GM12878 (cell line): ENCODE results near the gene LMCD1. TPM values are rescaled to one million over a fixed set of nuclear protein-coding genes. Genes with fewer than 3 reads are reported as not detected.

Experiments
- ATAC-seq: fragments of 200-7000 bp; cut with Tn5 transposase; 3 replicates; pipeline ENCODE4 v1.9.1; 2020; ENCODE audit warnings: mild to moderate bottlenecking, moderate library complexity
- BruUV-seq: library from RNA; stranded (reverse); fragments of 400-500 nt; replicated peaks from 2 replicates; lab custom pipeline; 2021; lab: Mats Ljungman, UMichigan
- CTCF ChIA-PET: fragments of 300-600 bp; sonication (Branson Sonifier 250); formaldehyde crosslinking; extraction: SDS; loops from one replicate; lab custom pipeline; 2021; ENCODE audit warnings: inconsistent platforms; lab: Yijun Ruan, JAX
- POLR2A ChIA-PET: fragments of 350-600 bp; formaldehyde crosslinking; extraction: SDS; loops from one replicate; lab custom pipeline; 2021; ENCODE audit warnings: inconsistent platforms; lab: Charles Lee
- RAD21 ChIA-PET: fragments of 300-600 bp; sonication (Branson Sonifier 250); formaldehyde crosslinking; loops from one replicate; lab custom pipeline; 2023; ENCODE audit warnings: antibody characterized with exemption; ENCODE audit not compliant: unreplicated experiment; lab: Charles Lee
- SMC1A ChIA-PET: fragments of 300-600 bp; sonication (Branson Sonifier 250); formaldehyde crosslinking; loops from one replicate; lab custom pipeline; 2023; ENCODE audit not compliant: unreplicated experiment, uncharacterized antibody; lab: Charles Lee
- DNase-seq: peaks from one replicate; pipeline ENCODE4 v3.0.0-alpha.2; 2011; ENCODE audit warnings: low read depth, low spot score
- FAIRE-seq: peaks from 3 replicates; lab custom pipeline; 2011; peaks lifted over from hg19 to GRCh38; lab: Jason Lieb, UNC
- H2AFZ ChIP-seq: 2 replicates; pipeline ENCODE4 v1.6.0; 2011; ENCODE audit warnings: low read depth, low read length, control low read depth; ENCODE audit not compliant: control insufficient read depth
- H3K27ac ChIP-seq: 2 replicates; pipeline ENCODE4 v1.5.1; 2011; ENCODE audit warnings: control low read depth; ENCODE audit not compliant: control insufficient read depth, insufficient read depth
- H3K27me3 ChIP-seq, 2 experiments: replicated peaks in 1 of 2; 2 replicates each; pipeline versions ENCODE4 v1.6.0 to v1.6.1; 2011; ENCODE audit warnings: low read length in 1 of 2; ENCODE audit not compliant: control insufficient read depth in 2 of 2, insufficient read depth in 2 of 2
- H3K36me3 ChIP-seq, 2 experiments: 2 replicates each; pipeline ENCODE4 v1.5.1; 2011; ENCODE audit warnings: low read length in 1 of 2; ENCODE audit not compliant: control insufficient read depth in 2 of 2, insufficient read depth in 2 of 2
- H3K4me1 ChIP-seq: 2 replicates; pipeline ENCODE4 v1.6.1; 2011; ENCODE audit warnings: mild to moderate bottlenecking, low read length, moderate library complexity, mixed read lengths; ENCODE audit not compliant: control insufficient read depth, insufficient read depth
- H3K4me2 ChIP-seq: 2 replicates; pipeline ENCODE4 v1.6.0; 2011; ENCODE audit warnings: control low read depth; ENCODE audit not compliant: control insufficient read depth, insufficient read depth
- H3K4me3 ChIP-seq: fragments of 200-600 bp; sonication (generic); 2 replicates; pipeline ENCODE4 v1.5.1; 2016
- H3K79me2 ChIP-seq: 2 replicates; pipeline ENCODE4 v1.6.0; 2011; ENCODE audit warnings: low read length; ENCODE audit not compliant: control insufficient read depth, insufficient read depth
- H3K9ac ChIP-seq: 2 replicates; pipeline ENCODE4 v1.8.0; 2011; ENCODE audit warnings: low read length, control low read depth, mixed read lengths; ENCODE audit not compliant: control insufficient read depth, insufficient read depth
- H3K9me3 ChIP-seq: replicated peaks from 3 replicates; pipeline ENCODE4 v1.5.1; 2011; ENCODE audit warnings: mild to moderate bottlenecking, low read length; ENCODE audit not compliant: control insufficient read depth, insufficient read depth
- H4K20me1 ChIP-seq: 2 replicates; pipeline ENCODE4 v1.6.0; 2011; ENCODE audit not compliant: control insufficient read depth, insufficient read depth
- BHLHE40 ChIP-seq, 2 experiments: fragments of 450-650 bp in 1 of 2; IDR thresholded peaks; 2 replicates each; pipeline ENCODE4 v1.6.1; 2011 to 2017; ENCODE audit warnings: low read depth in 2 of 2, borderline replicate concordance in 1 of 2, improper control_type of control experiment in 1 of 2, low read length in 1 of 2, mild to moderate bottlenecking in 1 of 2
- EED ChIP-seq: sonication (generic); IDR thresholded peaks from 2 replicates; pipeline ENCODE4 v1.6.1; 2016; ENCODE audit warnings: antibody characterized with exemption, low read depth
- NR2F1 ChIP-seq: fragments of 450-650 bp; conservative IDR thresholded peaks from 2 replicates; pipeline ENCODE4 v1.6.1; 2017; ENCODE audit warnings: mild to moderate bottlenecking
- PML ChIP-seq: IDR thresholded peaks from 2 replicates; pipeline ENCODE4 v1.6.1; 2012; ENCODE audit warnings: low read length, inconsistent platforms
- SREBF1 ChIP-seq: IDR thresholded peaks from 2 replicates; pipeline ENCODE4 v1.6.1; 2012; ENCODE audit warnings: mild to moderate bottlenecking, low read length
- TAF1 ChIP-seq: IDR thresholded peaks from 2 replicates; pipeline ENCODE4 v1.6.1; 2011; ENCODE audit warnings: mild to moderate bottlenecking, low read depth, low read length, borderline replicate concordance
- WGBS: methylation state at CpG from one replicate; pipeline ENCODE4 v1.1.6; 2016; ENCODE audit warnings: low lambda C conversion rate; ENCODE audit not compliant: insufficient replicate concordance, insufficient coverage; ENCODE audit errors: missing lambda C conversion rate; 5-methylcytosine and 5-hydroxymethylcytosine counted together
- in situ Hi-C: fragments of 300-500 bp; cut with MboI; formaldehyde crosslinking; loops from 9 replicates; pipeline ENCODE4 v1.14.3; 2018; ENCODE audit warnings: mixed read lengths
- intact Hi-C: fragments of 100-400 bp; cut with micrococcal nuclease; formaldehyde crosslinking; loops from one replicate; pipeline ENCODE4 v1.14.2; 2022; ENCODE audit not compliant: unreplicated experiment
- polyA plus RNA-seq, 11 experiments: library from polyadenylated mRNA; depleted of rRNA in 4 of 11; unstranded in 6 of 11; stranded (reverse) in 5 of 11; fragments of >200 nt; fragmentation: Nextera tagmentation in 4 of 11; fragmentation: Illumina TruSeq in 1 of 11; extraction: Ambion mirVana in 4 of 11; extraction: Trizol in 1 of 11; gene quantifications; 1 replicate in 1 of 11; 2 replicates in 10 of 11; pipeline versions ENCODE4 v1.2.1 to v1.2.3, GENCODE V29; 2011 to 2016; ENCODE audit warnings: inconsistent platforms in 2 of 11, missing spikeins in 2 of 11, low read depth in 1 of 11
- total RNA-seq, 4 experiments: library from RNA; depleted of rRNA in 3 of 4; stranded (reverse); fragments of >200 nt in 3 of 4; fragmentation: Illumina TruSeq in 1 of 4; extraction: Trizol in 1 of 4; gene quantifications; 2 replicates each; pipeline versions ENCODE4 v1.2.1 to v1.2.3, GENCODE V29; 2013 to 2021
- TF ChIP-seq, protein P1 (sequence below): fragments of 450-650 bp; formaldehyde crosslinking; IDR thresholded peaks from 2 replicates; pipeline ENCODE4 v1.5.0; 2022; ENCODE audit warnings: mild to moderate bottlenecking, missing genetic modification characterization
- TF ChIP-seq, protein P2 (sequence below): IDR thresholded peaks from 2 replicates; pipeline ENCODE4 v1.6.1; 2012; ENCODE audit warnings: improper control_type of control experiment, low read depth, low read length; ENCODE audit not compliant: insufficient replicate concordance

LMCD1 gene
- total and polyA plus RNA-seq, 10 of the 15 experiments (the other 5 are each of a cell fraction or from before 2014, with no cell fraction given): 0.27 to 6.4 (median 1.7) TPM

- TF ChIP-seq, protein P1, sequence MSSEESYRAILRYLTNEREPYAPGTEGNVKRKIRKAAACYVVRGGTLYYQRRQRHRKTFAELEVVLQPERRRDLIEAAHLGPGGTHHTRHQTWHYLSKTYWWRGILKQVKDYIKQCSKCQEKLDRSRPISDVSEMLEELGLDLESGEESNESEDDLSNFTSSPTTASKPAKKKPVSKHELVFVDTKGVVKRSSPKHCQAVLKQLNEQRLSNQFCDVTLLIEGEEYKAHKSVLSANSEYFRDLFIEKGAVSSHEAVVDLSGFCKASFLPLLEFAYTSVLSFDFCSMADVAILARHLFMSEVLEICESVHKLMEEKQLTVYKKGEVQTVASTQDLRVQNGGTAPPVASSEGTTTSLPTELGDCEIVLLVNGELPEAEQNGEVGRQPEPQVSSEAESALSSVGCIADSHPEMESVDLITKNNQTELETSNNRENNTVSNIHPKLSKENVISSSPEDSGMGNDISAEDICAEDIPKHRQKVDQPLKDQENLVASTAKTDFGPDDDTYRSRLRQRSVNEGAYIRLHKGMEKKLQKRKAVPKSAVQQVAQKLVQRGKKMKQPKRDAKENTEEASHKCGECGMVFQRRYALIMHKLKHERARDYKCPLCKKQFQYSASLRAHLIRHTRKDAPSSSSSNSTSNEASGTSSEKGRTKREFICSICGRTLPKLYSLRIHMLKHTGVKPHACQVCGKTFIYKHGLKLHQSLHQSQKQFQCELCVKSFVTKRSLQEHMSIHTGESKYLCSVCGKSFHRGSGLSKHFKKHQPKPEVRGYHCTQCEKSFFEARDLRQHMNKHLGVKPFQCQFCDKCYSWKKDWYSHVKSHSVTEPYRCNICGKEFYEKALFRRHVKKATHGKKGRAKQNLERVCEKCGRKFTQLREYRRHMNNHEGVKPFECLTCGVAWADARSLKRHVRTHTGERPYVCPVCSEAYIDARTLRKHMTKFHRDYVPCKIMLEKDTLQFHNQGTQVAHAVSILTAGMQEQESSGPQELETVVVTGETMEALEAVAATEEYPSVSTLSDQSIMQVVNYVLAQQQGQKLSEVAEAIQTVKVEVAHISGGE: no peak
- TF ChIP-seq TAF1: no peak
- TF ChIP-seq SREBF1: no peak
- TF ChIP-seq EED: no peak
- TF ChIP-seq PML: no peak
Measured at GRCh38 chr3:8500319-8500988, 1.2 kb upstream of the LMCD1 start (continued).

- Histone ChIP-seq H4K20me1 (no peaks in the 10 kb centered on the region), H3K4me3 (peak overlapping the region; percentile 51; the same call in 1 of the 2 replicates), H3K4me2 (peak overlapping the region; percentile 85), H3K4me1 (peaks cover 18% of the 10 kb centered on the region), H3K27me3 (peaks cover 0 to 2% of the 10 kb centered on the region in 2 experiments; a peak in 1 of 4 replicates), H2AFZ (peak overlapping the region; percentile 74), H3K27ac (no peak overlapping the region), H3K79me2 (no peaks in the 10 kb centered on the region), H3K36me3 (no peaks in the 10 kb centered on the region), H3K9ac (peak overlapping the region; percentile 40), H3K9me3 (no peaks in the 10 kb centered on the region)
- TF ChIP-seq SREBF1: no peak
- TF ChIP-seq, protein P1: no peak
- TF ChIP-seq NR2F1: no peak
- TF ChIP-seq, protein P2, sequence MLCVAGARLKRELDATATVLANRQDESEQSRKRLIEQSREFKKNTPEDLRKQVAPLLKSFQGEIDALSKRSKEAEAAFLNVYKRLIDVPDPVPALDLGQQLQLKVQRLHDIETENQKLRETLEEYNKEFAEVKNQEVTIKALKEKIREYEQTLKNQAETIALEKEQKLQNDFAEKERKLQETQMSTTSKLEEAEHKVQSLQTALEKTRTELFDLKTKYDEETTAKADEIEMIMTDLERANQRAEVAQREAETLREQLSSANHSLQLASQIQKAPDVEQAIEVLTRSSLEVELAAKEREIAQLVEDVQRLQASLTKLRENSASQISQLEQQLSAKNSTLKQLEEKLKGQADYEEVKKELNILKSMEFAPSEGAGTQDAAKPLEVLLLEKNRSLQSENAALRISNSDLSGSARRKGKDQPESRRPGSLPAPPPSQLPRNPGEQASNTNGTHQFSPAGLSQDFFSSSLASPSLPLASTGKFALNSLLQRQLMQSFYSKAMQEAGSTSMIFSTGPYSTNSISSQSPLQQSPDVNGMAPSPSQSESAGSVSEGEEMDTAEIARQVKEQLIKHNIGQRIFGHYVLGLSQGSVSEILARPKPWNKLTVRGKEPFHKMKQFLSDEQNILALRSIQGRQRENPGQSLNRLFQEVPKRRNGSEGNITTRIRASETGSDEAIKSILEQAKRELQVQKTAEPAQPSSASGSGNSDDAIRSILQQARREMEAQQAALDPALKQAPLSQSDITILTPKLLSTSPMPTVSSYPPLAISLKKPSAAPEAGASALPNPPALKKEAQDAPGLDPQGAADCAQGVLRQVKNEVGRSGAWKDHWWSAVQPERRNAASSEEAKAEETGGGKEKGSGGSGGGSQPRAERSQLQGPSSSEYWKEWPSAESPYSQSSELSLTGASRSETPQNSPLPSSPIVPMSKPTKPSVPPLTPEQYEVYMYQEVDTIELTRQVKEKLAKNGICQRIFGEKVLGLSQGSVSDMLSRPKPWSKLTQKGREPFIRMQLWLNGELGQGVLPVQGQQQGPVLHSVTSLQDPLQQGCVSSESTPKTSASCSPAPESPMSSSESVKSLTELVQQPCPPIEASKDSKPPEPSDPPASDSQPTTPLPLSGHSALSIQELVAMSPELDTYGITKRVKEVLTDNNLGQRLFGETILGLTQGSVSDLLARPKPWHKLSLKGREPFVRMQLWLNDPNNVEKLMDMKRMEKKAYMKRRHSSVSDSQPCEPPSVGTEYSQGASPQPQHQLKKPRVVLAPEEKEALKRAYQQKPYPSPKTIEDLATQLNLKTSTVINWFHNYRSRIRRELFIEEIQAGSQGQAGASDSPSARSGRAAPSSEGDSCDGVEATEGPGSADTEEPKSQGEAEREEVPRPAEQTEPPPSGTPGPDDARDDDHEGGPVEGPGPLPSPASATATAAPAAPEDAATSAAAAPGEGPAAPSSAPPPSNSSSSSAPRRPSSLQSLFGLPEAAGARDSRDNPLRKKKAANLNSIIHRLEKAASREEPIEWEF: no peak
- no peak for TF ChIP-seq BHLHE40 (IDR thresholded peaks at IDR 0.05; ENCODE audit: borderline replicate concordance in 1 of 2, low read depth in 2 of 2, low read length in 1 of 2)
- FAIRE-seq: no peak
- WGBS: 21% methylated on average over 6 of the region's 8 CpGs
- POLR2A ChIA-PET: interaction anchor here (1.1 kb wide), 2 partner anchors 27 to 79 kb away, joined by 3 read pairs; no protein-coding TSS in a partner anchor
- no peak for DNase-seq
- CTCF ChIA-PET: interaction anchor here (0.7 to 1.7 kb wide), 10 partner anchors 8 to 181 kb away, joined by 3 to 4 read pairs (median 3); no protein-coding TSS in a partner anchor
- BruUV-seq: no TSS peak
- in situ Hi-C loops: no loop called here
- RAD21 ChIA-PET: interaction anchor here (0.7 to 1.7 kb wide), 7 partner anchors 8 to 165 kb away, joined by 3 to 6 read pairs (median 4); no protein-coding TSS in a partner anchor
- intact Hi-C loops: loop anchor here (5.0 kb wide), 1 partner anchor 166 kb away; no protein-coding TSS in a partner anchor
- no peak for ATAC-seq
- SMC1A ChIA-PET: interaction anchor here (1.0 to 2.3 kb wide), 8 partner anchors 12 to 83 kb away, joined by 3 to 8 read pairs (median 4); no protein-coding TSS in a partner anchor
Measured at GRCh38 chr3:8500989-8501370, 643 bp upstream of the LMCD1 start.
